GM10248 (cell line): ENCODE data around the gene NRN1L.
A peak's percentile ranks its signal among the peaks of the same experiment; 100 is the strongest.

Experiments used
- CTCF ChIA-PET: fragments of 300-600 bp; sonication (Branson Sonifier 250); formaldehyde crosslinking; extraction: SDS; loops from one replicate; lab custom pipeline; 2021; ENCODE audit warnings: antibody characterized with exemption; lab: Yijun Ruan, JAX
- POLR2A ChIA-PET: fragments of 350-650 bp; sonication (Branson Sonifier 250); formaldehyde crosslinking; extraction: SDS; loops from one replicate; lab custom pipeline; 2020; ENCODE audit warnings: antibody characterized with exemption; lab: Yijun Ruan, JAX
- DNase-seq: peaks from one replicate; pipeline ENCODE4 v3.0.0; 2012; ENCODE audit errors: extremely low spot score
- TF ChIP-seq, protein P1 (sequence below): IDR thresholded peaks from 2 replicates; pipeline ENCODE4 v1.5.1; 2012; ENCODE audit warnings: mild to moderate bottlenecking, low read depth; ENCODE audit errors: extremely low read depth, missing control alignments, control extremely low read depth

Gene NRN1L

DNA sequence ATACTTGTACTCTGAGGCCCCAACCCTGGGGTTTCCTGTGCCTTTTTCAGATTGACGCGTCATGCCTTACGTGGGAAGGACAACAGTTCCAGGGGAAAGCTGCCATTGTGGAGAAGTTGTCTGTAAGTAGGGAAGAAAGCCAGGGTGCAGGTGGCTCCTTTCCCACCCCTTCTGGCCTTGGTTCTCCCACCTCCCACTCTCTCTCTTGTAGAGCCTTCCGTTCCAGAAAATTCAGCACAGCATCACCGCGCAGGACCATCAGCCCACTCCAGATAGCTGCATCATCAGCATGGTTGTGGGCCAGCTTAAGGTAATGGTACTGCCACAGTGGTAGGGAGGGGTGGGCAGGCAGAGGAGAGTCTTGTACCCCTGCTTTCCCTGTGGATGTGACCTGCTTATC lies 16.4 kb upstream of the NRN1L start:
- DNase-seq = no peak
- TF ChIP-seq, protein P1, sequence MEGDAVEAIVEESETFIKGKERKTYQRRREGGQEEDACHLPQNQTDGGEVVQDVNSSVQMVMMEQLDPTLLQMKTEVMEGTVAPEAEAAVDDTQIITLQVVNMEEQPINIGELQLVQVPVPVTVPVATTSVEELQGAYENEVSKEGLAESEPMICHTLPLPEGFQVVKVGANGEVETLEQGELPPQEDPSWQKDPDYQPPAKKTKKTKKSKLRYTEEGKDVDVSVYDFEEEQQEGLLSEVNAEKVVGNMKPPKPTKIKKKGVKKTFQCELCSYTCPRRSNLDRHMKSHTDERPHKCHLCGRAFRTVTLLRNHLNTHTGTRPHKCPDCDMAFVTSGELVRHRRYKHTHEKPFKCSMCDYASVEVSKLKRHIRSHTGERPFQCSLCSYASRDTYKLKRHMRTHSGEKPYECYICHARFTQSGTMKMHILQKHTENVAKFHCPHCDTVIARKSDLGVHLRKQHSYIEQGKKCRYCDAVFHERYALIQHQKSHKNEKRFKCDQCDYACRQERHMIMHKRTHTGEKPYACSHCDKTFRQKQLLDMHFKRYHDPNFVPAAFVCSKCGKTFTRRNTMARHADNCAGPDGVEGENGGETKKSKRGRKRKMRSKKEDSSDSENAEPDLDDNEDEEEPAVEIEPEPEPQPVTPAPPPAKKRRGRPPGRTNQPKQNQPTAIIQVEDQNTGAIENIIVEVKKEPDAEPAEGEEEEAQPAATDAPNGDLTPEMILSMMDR = no peak
- CTCF ChIA-PET = interaction anchor here (0.9 to 3.2 kb wide), 4 partner anchors 11 to 20 kb away, joined by 3 to 12 read pairs (median 5); no protein-coding TSS in a partner anchor
- POLR2A ChIA-PET = no interaction called here

DNA sequence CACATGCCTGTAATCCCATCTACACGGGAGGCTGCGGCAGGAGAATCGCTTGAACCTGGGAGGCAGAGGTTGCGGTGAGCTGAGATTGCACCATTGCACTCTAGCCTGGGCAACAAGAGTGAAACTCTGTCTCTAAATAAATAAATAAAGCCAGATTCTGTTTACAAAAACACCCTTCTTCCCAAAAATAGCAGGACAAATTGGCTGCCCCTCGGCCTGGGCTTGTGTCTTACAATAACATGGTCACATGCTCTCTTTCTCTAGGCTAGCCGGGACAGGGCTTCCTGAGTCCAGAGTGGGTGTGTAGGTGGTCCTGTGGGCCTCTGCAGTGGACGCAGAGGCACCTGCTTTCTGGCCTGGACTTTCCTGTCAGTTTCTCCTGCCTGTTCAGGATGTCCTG lies 15.0 kb upstream of the NRN1L start:
- TF ChIP-seq, protein P1 = no peak
- ChIA-PET CTCF (interaction anchor here (1.1 kb wide), 1 partner anchor 53 kb away, joined by 4 read pairs; no protein-coding TSS in a partner anchor), POLR2A (no interaction called here)
- no peak for DNase-seq

DNA sequence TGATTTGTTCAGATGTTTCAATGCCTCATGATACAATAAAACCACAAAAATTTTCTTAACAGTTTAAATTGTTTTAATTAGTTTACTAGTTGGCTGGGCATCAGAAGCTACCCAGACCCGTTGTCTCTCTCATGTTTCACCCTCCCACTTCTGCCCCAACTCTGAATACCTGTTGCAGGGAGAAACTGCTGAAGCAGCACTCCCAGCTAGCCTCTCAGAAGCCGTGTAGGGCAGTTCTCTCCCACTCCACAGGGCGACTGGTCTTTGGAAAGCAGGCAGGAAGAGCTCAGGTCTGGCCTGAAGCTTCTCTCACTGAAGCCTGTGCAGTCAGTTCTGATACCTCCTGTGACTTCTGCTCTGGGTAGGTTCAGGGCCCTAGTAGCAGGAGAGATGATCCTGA lies 13.4 kb upstream of the NRN1L start:
- CTCF ChIA-PET = interaction anchor here (1.1 to 1.8 kb wide), 6 partner anchors 9 to 91 kb away, joined by 3 to 12 read pairs (median 6); partner anchors contain the start of gene NRN1L
- DNase-seq = no peak
- POLR2A ChIA-PET = interaction anchor here (0.5 kb wide), 1 partner anchor 35 kb away, joined by 3 read pairs; no protein-coding TSS in a partner anchor
- TF ChIP-seq, protein P1 = no peak

DNA sequence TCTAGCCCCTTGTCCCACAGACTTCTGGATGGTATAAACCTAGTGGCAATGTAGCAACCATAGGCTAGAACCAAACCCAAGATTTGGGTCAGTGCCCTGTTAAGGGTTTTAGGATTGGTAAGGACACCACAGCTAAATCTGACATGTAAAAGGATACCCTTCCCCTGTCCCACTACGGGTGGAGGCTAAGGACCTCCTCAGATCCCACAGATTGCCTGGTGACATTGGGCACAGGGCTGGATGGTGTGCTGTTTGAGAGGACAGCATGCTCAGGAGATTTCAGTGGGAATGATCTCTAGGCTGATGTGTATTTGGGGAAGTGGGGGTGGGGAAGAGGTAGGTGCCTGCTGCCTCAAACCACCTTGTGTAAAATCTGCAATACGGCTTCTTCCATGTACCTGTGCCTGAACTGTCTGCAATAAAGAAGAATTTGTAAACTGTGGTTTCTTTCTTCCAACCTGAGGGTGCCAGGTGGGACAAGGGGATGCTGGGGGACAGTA lies 12.5 kb upstream of the NRN1L start:
- CTCF ChIA-PET = interaction anchor here (1.1 to 1.8 kb wide), 6 partner anchors 10 to 92 kb away, joined by 3 to 12 read pairs (median 6); partner anchors contain the start of gene NRN1L
- DNase-seq = no peak
- TF ChIP-seq, protein P1 = no peak
- POLR2A ChIA-PET = no interaction called here

DNA sequence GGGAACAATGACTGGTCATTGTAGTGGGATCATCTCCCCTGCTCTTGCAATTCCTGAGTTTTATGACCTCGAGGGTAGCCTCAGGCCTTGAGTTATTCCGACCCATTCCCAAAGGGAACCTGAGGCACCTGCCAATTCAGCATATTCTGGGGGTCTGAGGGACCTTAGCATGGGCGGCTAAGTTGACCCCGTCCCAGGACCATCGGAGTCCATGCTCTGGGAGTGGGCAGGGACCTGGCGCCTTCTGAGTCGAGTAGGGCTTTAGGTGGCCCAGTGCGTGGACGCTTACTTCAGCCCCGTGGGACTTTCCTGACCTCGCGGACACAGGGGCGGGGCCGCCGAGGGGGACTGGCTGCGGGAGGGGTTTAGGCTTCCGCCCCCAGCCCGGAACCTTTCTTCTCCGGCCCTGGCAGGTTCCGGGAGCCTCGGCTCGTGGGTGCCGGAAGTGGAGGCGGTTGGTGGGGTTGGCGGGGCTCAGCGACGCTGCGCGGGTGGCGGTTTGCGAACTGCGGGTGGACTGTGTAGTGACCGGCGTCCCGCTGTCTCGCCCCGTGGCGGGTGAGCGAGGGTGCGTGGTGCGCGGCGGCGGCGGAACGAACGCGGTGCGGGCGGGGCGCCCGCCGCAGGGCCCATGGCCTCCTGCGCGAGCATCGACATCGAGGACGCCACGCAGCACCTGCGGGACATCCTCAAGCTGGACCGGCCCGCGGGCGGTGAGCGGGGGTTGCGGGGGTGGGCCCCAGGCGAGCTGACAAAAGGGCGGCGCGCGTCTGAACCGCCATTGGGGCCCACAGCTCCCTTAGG lies 11.9 kb upstream of the NRN1L start, which contains the start of gene EDC4:
Gene EDC4, plus strand, starts transcription at position 422 of the 804 bp plus-strand sequence. Its CDS starts 210 bp downstream, at position 632.
- peak; percentile 96 for DNase-seq
- CTCF ChIA-PET = interaction anchor here (0.9 to 3.9 kb wide), 7 partner anchors 10 to 357 kb away, joined by 3 to 29 read pairs (median 5); partner anchors contain the start of gene NRN1L
- POLR2A ChIA-PET = interaction anchor here (0.6 to 0.7 kb wide), 2 partner anchors 18 to 20 kb away, joined by 3 read pairs; partner anchors contain the start of gene PSKH1
- TF ChIP-seq, protein P1 = no peak
